SK-N-SH treated with all-trans-retinoic acid at 6 μM for 48 hours (cell line): Measurements from ENCODE around the gene TMEM223.

Experiments used
- ESRRG ChIP-seq: fragments of 250-450 bp; sonication (Bioruptor Pico); IDR thresholded peaks from 2 replicates; pipeline ENCODE4 v1.6.1; 2021; ENCODE audit warnings: mild to moderate bottlenecking
- GLIS3 ChIP-seq: fragments of 250-450 bp; sonication (Bioruptor Pico); IDR thresholded peaks from 2 replicates; pipeline ENCODE4 v1.5.0; 2020; ENCODE audit warnings: mild to moderate bottlenecking, moderate library complexity
- PPARA ChIP-seq: fragments of 250-450 bp; sonication (Bioruptor Pico); IDR thresholded peaks from 2 replicates; pipeline ENCODE4 v1.5.0; 2020; ENCODE audit warnings: mild to moderate bottlenecking, borderline replicate concordance
- ZFP30 ChIP-seq: fragments of 450-650 bp; formaldehyde crosslinking; IDR thresholded peaks from 2 replicates; pipeline ENCODE4 v1.5.0; 2022; ENCODE audit warnings: mild to moderate bottlenecking, moderate library complexity
- ZNF8 ChIP-seq: fragments of 450-650 bp; formaldehyde crosslinking; IDR thresholded peaks from 2 replicates; pipeline ENCODE4 v1.5.0; 2020; ENCODE audit warnings: mild to moderate bottlenecking, moderate library complexity
- TF ChIP-seq, protein P1 (sequence below): fragments of 250-450 bp; sonication (Bioruptor Pico); IDR thresholded peaks from 2 replicates; pipeline ENCODE4 v1.5.1; 2020; ENCODE audit warnings: low read depth, mild to moderate bottlenecking, moderate library complexity

DNA sequence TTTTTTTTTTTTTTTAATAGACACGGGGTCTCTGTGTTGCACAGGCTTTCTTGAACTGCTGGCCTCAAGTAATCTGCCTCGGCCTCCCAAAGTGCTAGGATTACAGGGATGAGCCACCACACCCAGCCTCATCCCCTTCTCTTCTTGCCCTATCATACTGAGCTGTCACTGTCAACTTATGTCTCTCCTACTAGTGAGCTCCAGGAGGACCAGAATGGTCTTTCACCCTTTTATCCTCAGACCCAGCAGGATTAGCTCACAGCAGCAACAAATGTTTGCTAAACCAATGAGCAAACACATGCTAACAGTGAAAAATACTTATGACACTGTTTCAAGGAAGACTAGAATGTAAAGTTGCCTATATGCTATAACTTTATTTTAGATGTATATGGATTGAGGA lies 19.9 kb upstream of the TMEM223 start:
- no peak for TF ChIP-seq ZNF8
- TF ChIP-seq PPARA (CRISPR knock-in tag), result no peak
- no peak for TF ChIP-seq ZFP30 (CRISPR knock-in tag)
- TF ChIP-seq, protein P1, sequence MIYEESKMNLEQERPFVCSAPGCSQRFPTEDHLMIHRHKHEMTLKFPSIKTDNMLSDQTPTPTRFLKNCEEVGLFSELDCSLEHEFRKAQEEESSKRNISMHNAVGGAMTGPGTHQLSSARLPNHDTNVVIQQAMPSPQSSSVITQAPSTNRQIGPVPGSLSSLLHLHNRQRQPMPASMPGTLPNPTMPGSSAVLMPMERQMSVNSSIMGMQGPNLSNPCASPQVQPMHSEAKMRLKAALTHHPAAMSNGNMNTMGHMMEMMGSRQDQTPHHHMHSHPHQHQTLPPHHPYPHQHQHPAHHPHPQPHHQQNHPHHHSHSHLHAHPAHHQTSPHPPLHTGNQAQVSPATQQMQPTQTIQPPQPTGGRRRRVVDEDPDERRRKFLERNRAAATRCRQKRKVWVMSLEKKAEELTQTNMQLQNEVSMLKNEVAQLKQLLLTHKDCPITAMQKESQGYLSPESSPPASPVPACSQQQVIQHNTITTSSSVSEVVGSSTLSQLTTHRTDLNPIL, result no peak
- no peak for TF ChIP-seq ESRRG (CRISPR knock-in tag)
- TF ChIP-seq GLIS3 (CRISPR knock-in tag), result no peak
